Raji (cell line): ENCODE results near the gene CNIH2.

Experiments used
- POLR2A ChIP-seq: IDR thresholded peaks from 2 replicates; pipeline ENCODE4 v1.6.1; 2011; ENCODE audit warnings: low read depth, low read length, control low read depth; ENCODE audit not compliant: insufficient read depth

The CNIH2 gene

DNA sequence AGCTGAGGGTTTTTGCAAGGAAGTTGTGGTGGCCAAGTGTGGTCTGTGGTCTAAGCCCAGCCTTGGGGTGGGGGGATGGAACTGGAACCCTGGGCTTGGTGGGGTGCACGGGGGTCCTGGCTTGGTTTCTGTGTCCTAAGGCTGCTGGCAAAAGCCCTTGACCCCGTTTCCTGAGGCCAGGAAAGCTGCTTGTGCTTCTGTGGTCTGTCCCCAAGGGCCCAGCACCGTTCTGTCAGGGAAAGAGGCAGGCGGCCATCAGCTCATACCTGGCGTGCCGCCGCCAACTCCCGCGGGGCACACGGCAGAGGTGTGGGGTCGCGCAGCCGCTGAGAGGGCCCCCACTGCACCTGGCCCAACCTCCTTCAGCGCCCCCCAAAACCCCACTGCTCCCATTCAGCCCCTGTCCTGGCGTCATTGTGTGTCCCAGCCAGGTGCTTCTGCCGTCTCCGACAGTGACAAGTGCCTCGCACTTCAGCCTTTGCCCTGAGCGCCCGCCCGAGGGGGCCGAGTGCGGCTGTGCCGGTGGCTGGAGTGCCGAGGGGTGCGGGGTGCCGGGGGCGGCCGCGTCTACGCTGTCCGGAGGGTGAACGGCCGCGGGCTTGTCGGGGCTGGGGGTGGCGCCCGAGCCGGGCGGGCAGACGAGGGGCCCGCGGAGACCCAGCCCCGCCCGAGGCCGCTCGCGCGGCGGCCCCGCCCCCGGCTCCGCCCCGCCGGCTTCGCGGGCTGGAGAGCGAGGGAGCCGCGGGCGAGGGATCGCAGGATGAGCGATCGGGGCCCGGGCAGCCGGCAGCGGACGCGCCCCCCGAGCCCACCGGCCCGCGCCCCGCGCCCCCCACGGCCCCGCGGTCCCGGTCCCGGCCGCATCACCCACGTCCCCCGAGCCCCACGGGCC is at the start of gene CNIH2:
Gene CNIH2, plus strand, starts transcription at position 705 of the 892 bp plus-strand sequence. CDS start 282 bp downstream, outside the sequence.
- TF ChIP-seq POLR2A, result no peak

DNA sequence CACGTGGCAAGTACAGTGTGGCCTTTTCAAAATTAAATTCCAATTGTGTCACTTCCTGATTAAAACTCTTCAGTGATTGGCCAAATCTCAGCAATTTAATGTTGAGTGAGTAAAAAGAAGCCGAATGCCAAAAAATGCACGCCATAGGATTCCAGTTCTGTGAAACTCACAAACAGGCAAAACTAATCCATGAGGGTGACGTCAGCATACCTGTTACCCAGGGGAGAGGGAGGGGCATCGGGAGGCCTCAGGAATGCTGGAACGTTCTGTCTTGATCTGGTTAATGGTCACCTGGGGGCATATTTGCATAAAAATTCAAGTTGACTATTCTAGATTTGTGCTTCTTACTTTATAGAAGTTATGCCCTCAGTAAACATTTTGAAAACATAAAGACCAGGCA is 49.5 kb upstream of the CNIH2 start:
- no peak for TF ChIP-seq POLR2A

DNA sequence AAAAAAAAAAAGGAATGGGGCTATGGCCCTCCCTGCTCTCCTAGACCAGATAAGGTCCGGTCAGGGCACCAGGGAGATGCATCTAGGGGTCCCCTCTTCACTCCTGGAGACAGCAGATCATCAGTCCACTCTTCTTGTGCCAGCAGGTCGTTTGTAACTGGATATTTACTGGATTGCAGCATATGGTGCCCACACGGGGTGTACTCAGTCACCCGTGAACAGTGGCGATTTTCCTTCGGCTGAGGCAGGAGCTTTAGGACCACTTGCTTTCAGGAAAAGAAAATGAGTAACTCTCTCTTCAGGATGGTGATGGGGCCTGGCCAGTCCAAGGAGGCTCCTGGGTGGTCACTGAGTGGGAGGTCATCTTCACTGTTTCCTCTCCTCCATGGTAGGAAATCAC is 47.8 kb upstream of the CNIH2 start:
- no peak for TF ChIP-seq POLR2A

DNA sequence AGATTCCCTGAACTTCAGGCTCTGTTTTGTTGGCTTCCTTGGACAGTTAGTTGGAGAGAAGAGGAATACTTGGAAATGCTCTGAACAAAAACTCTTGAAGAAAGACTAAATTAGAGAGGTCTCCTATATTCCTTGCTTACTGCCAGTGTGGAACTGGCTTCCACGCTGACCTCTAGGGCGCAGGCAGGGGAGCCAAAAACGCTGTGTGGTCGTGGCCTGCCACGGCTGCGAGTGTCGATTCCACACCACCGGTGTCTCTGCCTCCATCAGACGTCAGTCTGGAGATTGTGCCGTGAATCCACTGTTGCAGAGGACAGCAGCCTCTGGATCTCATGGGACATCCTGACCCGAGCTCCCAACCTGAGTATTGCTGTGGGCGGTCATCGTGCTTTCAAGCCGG is 47.0 kb upstream of the CNIH2 start:
- TF ChIP-seq POLR2A, result no peak

DNA sequence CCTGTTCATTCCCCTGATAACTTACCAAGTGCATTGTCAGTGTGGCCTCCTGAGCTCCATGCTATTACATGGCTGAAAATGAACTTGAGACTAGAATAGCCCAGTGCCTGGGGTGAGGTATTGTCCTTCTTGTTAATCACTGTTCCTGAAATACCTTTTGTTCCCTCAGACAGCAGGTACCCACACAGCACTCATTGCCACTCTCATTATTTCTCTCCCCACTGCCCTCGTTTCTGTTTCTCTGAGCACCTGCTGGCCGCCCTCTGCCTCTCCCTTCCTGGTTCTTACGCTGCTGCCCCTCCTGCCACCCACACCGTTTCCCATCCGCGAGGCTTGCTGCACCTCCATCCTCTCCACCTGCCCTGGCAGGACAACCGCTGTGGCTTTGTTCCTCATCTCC is 46.4 kb upstream of the CNIH2 start:
- TF ChIP-seq POLR2A, result no peak

DNA sequence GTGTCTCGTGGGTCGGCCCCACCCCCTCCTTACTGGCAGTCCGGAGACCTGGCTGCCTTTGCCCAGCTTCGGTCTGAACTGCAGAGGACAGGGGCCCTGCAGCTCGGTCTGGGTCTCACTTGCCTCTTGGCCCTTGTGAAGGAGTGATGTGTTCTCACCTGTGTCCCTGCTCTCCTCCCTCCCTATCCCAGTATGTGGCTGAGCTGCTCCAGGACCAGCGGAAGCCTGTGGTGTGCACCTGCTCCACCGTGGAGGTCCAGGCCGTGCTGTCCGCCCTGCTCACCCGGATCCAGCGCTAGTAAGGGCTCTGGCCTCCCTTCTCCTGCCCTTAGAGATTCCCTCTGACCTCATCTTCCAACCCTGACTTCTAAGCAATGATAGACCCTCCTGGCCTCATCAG is 45.2 kb upstream of the CNIH2 start:
- TF ChIP-seq POLR2A, result no peak

DNA sequence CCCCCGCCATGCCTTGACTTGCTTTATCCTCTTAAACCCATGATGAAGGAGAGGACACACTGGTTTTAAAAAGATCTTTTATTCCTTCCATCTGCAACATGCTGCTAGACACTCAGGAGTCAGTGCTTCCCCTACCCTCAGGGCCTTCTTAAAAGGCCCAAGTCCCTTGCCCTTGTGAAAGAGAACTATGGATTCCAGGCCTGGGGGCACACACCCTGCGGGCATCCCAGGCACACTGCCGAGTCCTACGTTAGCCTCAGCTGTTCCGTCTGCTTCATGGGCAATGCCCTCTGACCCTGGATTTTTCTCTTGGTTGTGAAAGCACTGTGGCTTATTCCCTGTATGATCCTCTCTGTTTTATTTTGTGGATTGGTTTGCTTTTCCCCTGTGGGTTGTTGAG is 44.7 kb upstream of the CNIH2 start:
- no peak for TF ChIP-seq POLR2A

DNA sequence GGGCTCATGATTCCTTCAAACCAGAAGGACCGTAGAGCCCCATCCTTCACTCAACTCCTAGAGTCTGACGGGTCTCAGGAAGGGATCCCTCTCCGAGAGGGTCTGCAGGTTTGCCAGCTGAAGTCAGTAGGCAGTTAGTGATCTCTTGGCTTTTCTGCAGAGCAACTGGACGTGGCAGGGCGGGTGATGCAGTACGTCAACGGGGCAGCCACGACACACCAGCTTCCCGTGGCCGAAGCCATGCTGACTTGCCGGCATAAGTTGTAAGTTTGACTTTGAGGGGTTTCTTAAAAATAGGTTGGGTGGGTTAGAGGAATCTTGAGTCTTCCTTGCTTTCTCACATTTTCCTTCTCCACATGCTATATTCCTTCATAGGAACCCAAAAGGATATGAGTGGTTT is 42.8 kb upstream of the CNIH2 start:
- TF ChIP-seq POLR2A, result no peak

DNA sequence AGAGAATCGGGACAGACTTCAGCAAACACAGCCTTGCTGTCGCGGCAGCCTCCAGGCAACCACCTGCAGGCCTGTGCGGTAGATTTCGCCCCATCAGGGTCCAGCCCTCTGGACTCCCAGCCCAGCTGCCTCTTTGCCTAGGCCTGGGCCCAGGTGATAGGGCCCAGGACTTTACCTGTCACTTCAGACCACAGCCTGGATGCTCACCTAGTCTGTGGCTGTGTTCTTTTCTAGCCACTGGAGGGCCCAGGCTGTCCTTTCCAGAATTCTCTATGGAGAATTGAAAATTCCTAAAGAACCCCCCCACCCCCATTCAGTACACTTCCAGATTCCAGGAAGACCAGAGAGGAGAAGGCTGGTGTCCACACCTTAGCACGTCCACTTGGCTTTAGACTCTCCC is 40.1 kb upstream of the CNIH2 start:
- no peak for TF ChIP-seq POLR2A

DNA sequence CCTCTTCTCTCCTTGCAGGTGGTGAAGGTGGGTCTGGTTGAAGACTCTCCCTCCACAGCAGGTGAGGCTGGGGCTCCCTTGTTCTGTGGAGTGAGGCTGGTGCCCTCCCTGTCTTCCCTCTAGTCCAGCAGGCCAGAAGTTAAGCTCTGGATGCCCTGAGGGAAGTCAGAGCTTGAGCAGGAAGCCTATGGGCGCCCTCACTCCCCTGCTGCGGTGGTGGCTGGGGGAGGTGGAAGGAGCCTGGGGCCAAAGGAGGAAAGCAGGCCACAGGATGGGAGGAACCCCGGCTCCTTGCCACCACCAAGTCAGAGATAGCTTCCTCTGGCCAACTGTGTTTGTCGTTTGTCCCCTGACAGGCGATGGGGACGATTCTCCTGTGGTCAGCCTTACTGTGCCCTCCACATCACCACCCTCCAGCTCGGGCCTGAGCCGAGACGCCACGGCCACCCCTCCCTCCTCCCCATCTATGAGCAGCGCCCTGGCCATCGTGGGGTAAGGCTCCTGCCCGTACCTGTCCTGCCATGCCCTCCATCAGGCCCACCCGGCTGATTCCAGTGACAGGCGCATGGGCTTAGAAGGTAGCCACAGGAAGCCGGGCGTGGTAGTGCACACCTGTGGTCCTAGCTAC is 39.1 kb upstream of the CNIH2 start:
- TF ChIP-seq POLR2A, result no peak

DNA sequence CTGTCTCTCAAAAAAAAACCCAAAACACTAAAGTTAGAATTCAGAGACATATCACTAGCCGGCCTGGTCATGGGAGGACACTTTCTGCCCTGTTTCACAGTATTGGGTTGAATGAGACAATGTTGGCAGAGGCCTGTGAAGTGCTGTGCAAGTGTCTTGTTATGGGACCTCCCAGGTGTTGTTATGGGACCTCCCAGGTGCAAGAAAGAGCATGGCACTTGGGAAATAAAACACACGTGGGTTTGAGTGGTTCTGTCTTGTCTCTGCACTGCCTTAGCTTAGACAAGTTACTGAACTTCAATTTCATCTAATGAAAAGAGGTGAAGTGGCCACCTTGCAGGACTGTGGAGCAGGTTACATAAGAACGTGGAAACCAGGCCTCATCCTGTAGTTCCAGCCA is 38.5 kb upstream of the CNIH2 start:
- no peak for TF ChIP-seq POLR2A

DNA sequence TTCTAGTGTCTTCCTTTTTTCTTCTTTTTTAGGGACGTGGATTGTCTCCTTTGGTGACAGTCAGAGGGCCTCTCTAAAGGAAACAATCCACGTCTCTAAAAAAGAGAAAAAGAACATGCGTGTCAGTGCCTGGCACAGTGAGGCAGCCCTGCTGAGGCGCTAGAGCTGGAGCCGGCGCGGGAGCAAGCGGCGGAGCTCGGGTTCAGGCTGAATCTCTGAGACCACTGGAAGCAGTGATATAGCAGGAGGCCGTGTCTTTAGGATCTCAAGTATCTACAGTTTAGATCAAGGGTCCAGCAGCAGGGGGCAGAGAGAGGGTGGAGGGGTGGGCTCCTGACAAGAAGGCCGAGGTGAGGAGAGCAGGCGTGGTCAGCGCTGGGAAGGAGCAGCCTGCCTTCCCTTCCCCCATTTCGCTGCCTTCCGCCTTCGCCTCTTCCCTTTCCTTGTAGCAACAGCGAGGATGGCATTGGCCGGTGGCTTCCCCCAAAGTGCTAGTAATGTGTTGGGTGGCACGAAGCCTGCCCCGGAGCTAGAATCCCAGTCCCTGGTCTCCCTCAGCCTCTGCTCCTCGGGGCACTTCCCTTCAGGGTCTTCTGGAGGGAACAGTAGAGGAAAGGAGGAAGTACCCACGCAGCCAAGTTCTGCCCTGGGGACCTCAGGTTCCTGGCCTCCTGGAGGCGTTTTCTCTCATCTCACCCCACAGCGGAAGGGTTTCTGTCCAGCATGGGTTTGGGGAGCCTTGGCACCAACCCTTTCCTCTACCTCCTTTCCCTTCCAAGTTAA is 37.8 kb upstream of the CNIH2 start:
- no peak for TF ChIP-seq POLR2A

DNA sequence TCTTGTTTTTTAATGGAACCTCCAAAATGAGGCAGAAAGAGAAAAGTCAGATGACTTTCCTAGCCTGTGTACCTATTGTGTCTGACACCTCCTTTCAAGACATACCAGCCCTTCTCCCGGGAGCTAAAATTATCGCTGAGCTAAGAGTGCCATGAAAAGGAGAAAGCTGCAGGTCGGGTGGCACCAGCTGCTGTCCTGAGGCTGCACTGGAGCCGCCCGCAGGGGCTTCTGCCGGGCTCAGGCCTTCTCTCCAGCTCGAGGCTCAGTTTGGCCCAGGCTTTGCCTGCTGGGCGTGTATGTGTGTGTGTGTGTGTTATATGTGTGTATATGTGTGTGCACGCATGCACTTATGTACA is 37.2 kb upstream of the CNIH2 start:
- no peak for TF ChIP-seq POLR2A

DNA sequence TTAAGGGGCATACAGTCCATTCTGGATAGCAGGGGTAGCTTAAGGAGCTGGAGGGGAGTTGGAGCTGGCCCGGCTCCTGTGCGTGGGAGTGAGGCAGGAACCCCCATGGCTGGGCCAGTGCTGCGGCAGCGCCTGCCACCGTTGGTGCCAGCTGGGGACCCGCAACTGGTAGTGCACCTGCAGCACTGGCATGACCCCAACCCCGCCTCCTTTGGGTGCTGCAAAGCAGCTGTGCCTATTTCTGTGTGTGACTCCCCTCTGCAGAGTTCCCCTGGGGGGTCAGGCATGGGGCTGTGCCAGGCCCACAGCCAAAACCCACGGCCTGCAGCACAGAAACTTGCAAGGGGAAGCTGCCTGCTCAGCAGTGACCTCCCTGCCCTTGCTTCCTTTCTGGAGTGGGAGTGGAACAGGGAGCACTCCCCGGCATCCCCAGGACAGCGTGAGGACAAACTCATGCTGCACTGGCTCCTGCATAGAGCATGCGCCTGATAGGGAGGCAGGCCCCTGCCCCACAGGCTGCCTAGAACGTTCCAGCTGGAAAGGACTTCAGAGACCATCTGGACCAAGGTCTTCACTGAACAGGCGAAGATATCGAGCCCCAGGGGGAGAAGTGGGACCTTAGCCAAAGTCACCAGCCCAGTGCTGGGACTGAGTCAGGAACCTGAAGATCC is 35.7 kb upstream of the CNIH2 start:
- TF ChIP-seq POLR2A, result no peak

DNA sequence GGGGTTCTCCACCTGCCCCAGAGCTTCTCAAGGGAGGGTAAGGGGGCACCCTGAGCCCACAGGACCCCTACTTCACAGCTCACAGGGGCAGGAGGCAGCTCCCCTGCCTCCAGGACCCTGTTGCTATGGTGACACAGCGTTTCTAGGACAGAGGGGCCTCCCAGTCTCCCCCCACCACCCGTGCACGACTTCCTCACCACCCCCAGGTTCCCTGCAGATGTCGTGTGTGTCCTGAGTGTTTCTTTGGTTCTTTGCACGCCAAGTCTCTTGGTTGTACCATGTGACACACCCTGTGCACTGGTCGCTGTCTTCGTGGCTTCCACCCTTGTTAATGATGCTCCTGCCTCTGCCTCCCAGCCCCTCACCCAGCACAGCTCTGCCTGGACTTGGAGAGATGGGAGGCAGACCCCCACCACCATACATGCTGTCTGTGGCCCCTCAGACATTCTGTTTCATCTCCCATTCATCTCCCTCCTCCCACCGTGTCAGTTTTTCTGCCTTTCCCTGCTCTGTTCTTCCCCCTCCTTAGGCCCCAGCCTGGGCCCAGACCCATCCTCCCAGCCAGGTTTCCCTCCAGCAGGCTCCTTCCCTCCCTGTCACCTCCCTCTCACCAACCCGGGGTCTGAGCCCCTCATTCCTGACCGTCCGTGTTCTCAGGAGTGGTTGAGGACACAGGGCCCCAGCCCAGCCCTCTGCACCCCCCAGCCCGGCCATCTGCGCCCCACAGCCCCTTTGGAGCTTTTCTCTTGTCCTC is 34.0 kb upstream of the CNIH2 start:
- TF ChIP-seq POLR2A, result no peak

DNA sequence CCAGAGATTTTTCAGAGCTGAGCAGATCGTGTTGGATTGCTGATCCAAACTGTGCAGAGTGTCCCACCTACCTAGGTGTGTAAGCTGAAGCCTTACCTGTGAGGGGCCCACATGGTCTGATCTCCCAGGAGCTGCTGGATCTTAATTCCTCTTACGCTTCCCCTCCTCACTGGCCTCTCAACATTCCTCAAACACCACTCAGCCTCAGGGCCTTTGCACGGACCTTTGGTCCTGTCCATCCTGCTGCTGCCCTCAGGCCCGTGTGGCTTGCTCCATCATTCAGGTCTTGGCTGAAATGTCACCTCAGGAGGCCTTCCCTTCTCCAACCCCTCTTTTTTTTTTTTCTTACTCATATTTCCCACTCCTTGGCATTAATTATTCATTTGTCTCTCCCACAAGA is 30.7 kb upstream of the CNIH2 start:
- TF ChIP-seq POLR2A, result no peak
